Measurements from ENCODE around the gene GLTP. TPM values are rescaled to one million over a fixed set of nuclear protein-coding genes. Genes with fewer than 3 reads are reported as not detected.

The GLTP gene
- total and polyA plus RNA-seq, 4 donors = 31.2 to 49.2 (median 40.8) TPM

- no peak overlapping the region for H3K4me3 ChIP-seq
- DNase-seq = no peak
- ATAC-seq (ENCODE audit: insufficient read depth, low FRiP score) = no peak
- peaks cover 0 to 14% (median 4%) of the 10 kb centered on the region in 5 donors for H3K4me1 ChIP-seq (ENCODE audit: control insufficient read depth in 5 of 5, insufficient read depth in 5 of 5, low read length in 5 of 5)
- H3K36me3 ChIP-seq (ENCODE audit: control insufficient read depth in 4 of 4, insufficient read depth in 4 of 4, low read length in 4 of 4) = no peaks in the 10 kb centered on the region
- H3K27ac ChIP-seq (ENCODE audit: low read depth in 1 of 2, low read length in 1 of 2) = no peak overlapping the region
- WGBS, 2 donors = 84 to 87% methylated on average over 6 of the region's 6 CpGs
- H3K9me3 ChIP-seq (ENCODE audit: control insufficient read depth in 4 of 4, insufficient read depth in 3 of 4, low read length in 3 of 4) = no peaks in the 10 kb centered on the region
- no peak overlapping the region for H3K9ac ChIP-seq (ENCODE audit: insufficient read depth in 1 of 2, low read length in 2 of 2)
- TF ChIP-seq CTCF (IDR thresholded peaks at IDR 0.05; ENCODE audit: control extremely low read depth, extremely low read depth) = no peak
- no peaks in the 10 kb centered on the region for H3K27me3 ChIP-seq (ENCODE audit: control insufficient read depth in 3 of 3, insufficient read depth in 3 of 3, low read length in 2 of 3)
These were observed 16.7 kb upstream of the GLTP start for GRCh38 chr12:109897029-109897428.

GRCh38 chr12:109896188-109896587 is 15.8 kb upstream of the GLTP start:
- Histone ChIP-seq H3K36me3 (ENCODE audit: control insufficient read depth in 4 of 4, insufficient read depth in 4 of 4, low read length in 4 of 4) (no peaks in the 10 kb centered on the region), H3K9ac (ENCODE audit: insufficient read depth in 1 of 2, low read length in 2 of 2) (no peak overlapping the region), H3K27ac (ENCODE audit: low read depth in 1 of 2, low read length in 1 of 2) (no peak overlapping the region), H3K4me1 (ENCODE audit: control insufficient read depth in 5 of 5, insufficient read depth in 5 of 5, low read length in 5 of 5) (peaks cover 0 to 7% (median under 1%) of the 10 kb centered on the region in 5 donors), H3K4me3 (no peak overlapping the region), H3K9me3 (ENCODE audit: control insufficient read depth in 4 of 4, insufficient read depth in 3 of 4, low read length in 3 of 4) (no peaks in the 10 kb centered on the region), H3K27me3 (ENCODE audit: control insufficient read depth in 3 of 3, insufficient read depth in 3 of 3, low read length in 2 of 3) (no peaks in the 10 kb centered on the region)
- TF ChIP-seq CTCF (IDR thresholded peaks at IDR 0.05; ENCODE audit: control extremely low read depth, extremely low read depth) = no peak
- WGBS, 2 donors = 88 to 92% methylated on average over 6 of the region's 6 CpGs
- ATAC-seq (ENCODE audit: insufficient read depth, low FRiP score) = no peak
- no peak for DNase-seq

GRCh38 chr12:109894939-109895338 is 14.6 kb upstream of the GLTP start:
- Histone ChIP-seq H3K9me3 (ENCODE audit: control insufficient read depth in 4 of 4, insufficient read depth in 3 of 4, low read length in 3 of 4) (no peaks in the 10 kb centered on the region), H3K27me3 (ENCODE audit: control insufficient read depth in 3 of 3, insufficient read depth in 3 of 3, low read length in 2 of 3) (no peaks in the 10 kb centered on the region), H3K36me3 (ENCODE audit: control insufficient read depth in 4 of 4, insufficient read depth in 4 of 4, low read length in 4 of 4) (no peaks in the 10 kb centered on the region), H3K9ac (ENCODE audit: insufficient read depth in 1 of 2, low read length in 2 of 2) (no peak overlapping the region), H3K4me3 (no peak overlapping the region), H3K27ac (ENCODE audit: low read depth in 1 of 2, low read length in 1 of 2) (no peak overlapping the region), H3K4me1 (ENCODE audit: control insufficient read depth in 5 of 5, insufficient read depth in 5 of 5, low read length in 5 of 5) (peaks cover 0 to 4% (median 0%) of the 10 kb centered on the region in 5 donors)
- TF ChIP-seq CTCF (IDR thresholded peaks at IDR 0.05; ENCODE audit: control extremely low read depth, extremely low read depth) = no peak
- 71 to 76% methylated on average over 4 of the region's 4 CpGs for WGBS, 2 donors
- no peak for ATAC-seq (ENCODE audit: insufficient read depth, low FRiP score)
- DNase-seq = no peak

Measured in lung (tissue), 12 donors.